Erythroblast (primary cell): Measurements from ENCODE around the gene KCNMA1.

ENCODE experiments used
- GATA1 ChIP-seq: IDR thresholded peaks from 2 replicates; pipeline ENCODE4 v1.6.1; 2011; ENCODE audit warnings: low read depth, mild to moderate bottlenecking, control low read depth, low read length, moderate library complexity
- POLR2A ChIP-seq: IDR thresholded peaks from 2 replicates; pipeline ENCODE4 v1.6.1; 2011; ENCODE audit warnings: mild to moderate bottlenecking, low read length

GRCh38 chr10:77123330-77123729 is 514.3 kb downstream of the KCNMA1 start:
- TF ChIP-seq POLR2A: no peak
- no peak for TF ChIP-seq GATA1
